NOMO-1 (cell line): ENCODE results near the gene UCKL1.

Experiments
- DNase-seq, 2 experiments: peaks; one replicate each; lab custom pipeline; 2025; ENCODE audit not compliant: unreplicated experiment in 2 of 2; lab: John Stamatoyannopoulos, UW

The UCKL1 gene

GRCh38 chr20:63894358-63895201 is 61.6 kb downstream of the UCKL1 start, which contains the start of gene DNAJC5:
Gene DNAJC5 (plus strand): TSS chr20:63895126. CDS start chr20:63928346, 33,220 bp downstream.
- DNase-seq: peak; percentile 87

- DNase-seq: no peak
Observed at GRCh38 chr20:63893999-63894357, 62.2 kb downstream of the UCKL1 start.

GRCh38 chr20:63892402-63892801 is 63.8 kb downstream of the UCKL1 start:
- DNase-seq: no peak

- no peak for DNase-seq
Observed at GRCh38 chr20:63891061-63892002, 64.9 kb downstream of the UCKL1 start.

- no peak for DNase-seq
Observed at GRCh38 chr20:63890616-63891015, 65.6 kb downstream of the UCKL1 start.

- DNase-seq: no peak
Observed at GRCh38 chr20:63890201-63890576, 66.0 kb downstream of the UCKL1 start.
